CD14-positive monocyte (primary cell): ENCODE results near the gene SPATA16. TPM values are rescaled to one million over a fixed set of nuclear protein-coding genes. Genes with fewer than 3 reads are reported as not detected.

Source experiments
- DNase-seq, 3 donors: peaks; one replicate each; pipeline ENCODE4 v3.0.0-alpha.2; 2011 to 2022
- H2AFZ ChIP-seq: 2 replicates; pipeline ENCODE4 v1.6.0; 2012; ENCODE audit warnings: mild to moderate bottlenecking, low read depth, low read length, inconsistent platforms; ENCODE audit not compliant: insufficient read depth, poor library complexity, severe bottlenecking
- H3K27ac ChIP-seq, 2 donors: 1 replicate in 1 of 2; 2 replicates in 1 of 2; pipeline ENCODE4 v1.5.1; 2012 to 2013; ENCODE audit warnings: low read length in 2 of 2, control low read depth in 1 of 2, inconsistent platforms in 1 of 2, low read depth in 1 of 2, mild to moderate bottlenecking in 1 of 2
- H3K27me3 ChIP-seq, 2 donors: one replicate each; pipeline versions ENCODE4 v1.6.0 to v1.6.1; 2011 to 2013; ENCODE audit warnings: low read length in 2 of 2; ENCODE audit not compliant: control insufficient read depth in 2 of 2, insufficient read depth in 2 of 2
- H3K36me3 ChIP-seq, 2 donors: replicated peaks in 1 of 2; 1 replicate in 1 of 2; 2 replicates in 1 of 2; pipeline versions ENCODE4 v1.5.1 to v1.6.1; 2012 to 2013; ENCODE audit warnings: low read length in 2 of 2, control low read depth in 1 of 2, inconsistent platforms in 1 of 2, mild to moderate bottlenecking in 1 of 2; ENCODE audit not compliant: insufficient read depth in 2 of 2, control insufficient read depth in 1 of 2
- H3K4me1 ChIP-seq, 2 donors: 1 replicate in 1 of 2; 2 replicates in 1 of 2; pipeline versions ENCODE4 v1.5.1 to v1.6.1; 2012 to 2013; ENCODE audit warnings: low read length in 2 of 2, control low read depth in 1 of 2, inconsistent platforms in 1 of 2, mild to moderate bottlenecking in 1 of 2, moderate library complexity in 1 of 2; ENCODE audit not compliant: insufficient read depth in 2 of 2, control insufficient read depth in 1 of 2
- H3K4me2 ChIP-seq: replicated peaks from 2 replicates; pipeline ENCODE3; 2012; ENCODE audit warnings: low read length, moderate library complexity, mild to moderate bottlenecking; ENCODE audit not compliant: poor library complexity, severe bottlenecking; ENCODE audit errors: extremely low read depth
- H3K4me3 ChIP-seq, 3 experiments: fragments of 200-600 bp in 1 of 3; sonication (generic) in 1 of 3; replicated peaks in 1 of 3; 1 replicate in 2 of 3; 2 replicates in 1 of 3; pipeline ENCODE4 v1.5.1; 2011 to 2013; ENCODE audit warnings: low read length in 3 of 3, mild to moderate bottlenecking in 3 of 3, control low read depth in 2 of 3, low read depth in 2 of 3, inconsistent platforms in 1 of 3, moderate library complexity in 1 of 3
- H3K79me2 ChIP-seq: 2 replicates; pipeline ENCODE4 v1.6.0; 2012; ENCODE audit warnings: mild to moderate bottlenecking, control low read depth, inconsistent platforms, low read length, moderate library complexity; ENCODE audit not compliant: insufficient read depth
- H3K9ac ChIP-seq: 2 replicates; pipeline ENCODE4 v1.6.0; 2017; ENCODE audit warnings: low read length, mild to moderate bottlenecking; ENCODE audit not compliant: insufficient read depth, poor library complexity, severe bottlenecking
- H3K9me3 ChIP-seq, 2 donors: replicated peaks in 1 of 2; 1 replicate in 1 of 2; 2 replicates in 1 of 2; pipeline versions ENCODE4 v1.5.1 to v1.6.1; 2012 to 2013; ENCODE audit warnings: low read length in 2 of 2, control low read depth in 1 of 2; ENCODE audit not compliant: control insufficient read depth in 1 of 2, insufficient read depth in 1 of 2
- H4K20me1 ChIP-seq: 2 replicates; pipeline ENCODE4 v1.6.0; 2012; ENCODE audit warnings: mild to moderate bottlenecking, low read length, control low read depth, moderate library complexity; ENCODE audit not compliant: insufficient read depth
- H3K27ac Mint-ChIP-seq, 7 donors: one replicate each; pipeline ENCODE4 v1.8.0; 2020; ENCODE audit warnings: mild to moderate bottlenecking in 7 of 7, mixed read lengths in 7 of 7, moderate library complexity in 6 of 7, inconsistent platforms in 2 of 7
- H3K27me3 Mint-ChIP-seq, 3 donors: one replicate each; pipeline ENCODE4 v1.8.0; 2021 to 2022; ENCODE audit warnings: low read depth in 3 of 3, mild to moderate bottlenecking in 3 of 3, mixed read lengths in 3 of 3, moderate library complexity in 3 of 3, inconsistent platforms in 1 of 3
- H3K36me3 Mint-ChIP-seq, 2 donors: one replicate each; pipeline ENCODE4 v1.8.0; 2020; ENCODE audit warnings: mixed read lengths in 2 of 2, inconsistent platforms in 1 of 2, mild to moderate bottlenecking in 1 of 2
- H3K4me1 Mint-ChIP-seq: one replicate; pipeline ENCODE4 v1.8.0; 2020; ENCODE audit warnings: mild to moderate bottlenecking, mixed read lengths
- H3K4me3 Mint-ChIP-seq, 2 donors: one replicate each; pipeline ENCODE4 v1.8.0; 2020; ENCODE audit warnings: mild to moderate bottlenecking in 2 of 2, mixed read lengths in 2 of 2, moderate library complexity in 1 of 2
- H3K9me3 Mint-ChIP-seq, 7 donors: one replicate each; pipeline ENCODE4 v1.8.0; 2020 to 2022; ENCODE audit warnings: mixed read lengths in 7 of 7, mild to moderate bottlenecking in 6 of 7, moderate library complexity in 6 of 7, inconsistent platforms in 2 of 7
- CTCF ChIP-seq: fragments of 200-600 bp; IDR thresholded peaks from one replicate; pipeline ENCODE4 v1.8.0; 2022; ENCODE audit warnings: antibody characterized with exemption, mild to moderate bottlenecking
- WGBS: methylation state at CpG from one replicate; pipeline ENCODE4 v1.1.5; 2013; ENCODE audit warnings: missing lambda C conversion rate; ENCODE audit not compliant: insufficient coverage; 5-methylcytosine and 5-hydroxymethylcytosine counted together
- intact Hi-C, 2 donors: fragments of 100-400 bp; cut with micrococcal nuclease; formaldehyde crosslinking; loops; one replicate each; pipeline versions ENCODE4 v1.15.0 to v1.15.1; 2023
- polyA plus RNA-seq, 3 donors: library from polyadenylated mRNA; depleted of rRNA in 1 of 3; unstranded in 2 of 3; stranded (reverse) in 1 of 3; fragments of 300-500 nt in 2 of 3; fragments of >200 nt in 1 of 3; fragmentation: Illumina TruSeq in 2 of 3; gene quantifications; 1 replicate in 2 of 3; 2 replicates in 1 of 3; pipeline ENCODE4 v1.2.3, GENCODE V29; 2012 to 2021

The SPATA16 gene
- polyA plus RNA-seq, 3 donors: not detected

- Histone ChIP-seq H3K79me2 (no peaks in the 10 kb centered on the region), H3K4me1 (no peaks in the 10 kb centered on the region), H2AFZ (no peak overlapping the region), H3K27me3 (no peaks in the 10 kb centered on the region), H3K27ac (no peak overlapping the region), H4K20me1 (no peaks in the 10 kb centered on the region), H3K36me3 (no peaks in the 10 kb centered on the region), H3K9ac (no peak overlapping the region), H3K4me2 (no peak overlapping the region), H3K4me3 (no peak overlapping the region), H3K9me3 (no peaks in the 10 kb centered on the region)
- WGBS: no CpG with 5 or more reads among the region's 1 CpG
- no peak for DNase-seq
- no peak for TF ChIP-seq CTCF
- intact Hi-C loops: no loop called here
- Mint-ChIP-seq H3K4me1 (no peaks in the 10 kb centered on the region), H3K27me3 (peaks cover 0 to 2% (median 0%) of the 10 kb centered on the region in 3 donors), H3K36me3 (no peaks in the 10 kb centered on the region), H3K27ac (no peak overlapping the region), H3K9me3 (peaks cover 0 to 3% (median 0%) of the 10 kb centered on the region in 7 donors), H3K4me3 (no peak overlapping the region)
Observed at GRCh38 chr3:172915911-172916514, 225.0 kb downstream of the SPATA16 start.

GRCh38 chr3:172914854-172915253 lies 226.2 kb downstream of the SPATA16 start:
- H2AFZ ChIP-seq: no peak overlapping the region
- no CpG with 5 or more reads among the region's 1 CpG for WGBS
- TF ChIP-seq CTCF: no peak
- no peaks in the 10 kb centered on the region for H3K36me3 ChIP-seq
- H3K4me1 ChIP-seq: no peaks in the 10 kb centered on the region
- Mint-ChIP-seq H3K4me1 (no peaks in the 10 kb centered on the region), H3K27ac (no peak overlapping the region), H3K27me3 (peaks cover 0 to 2% (median 0%) of the 10 kb centered on the region in 3 donors), H3K9me3 (peaks cover 0 to 4% (median 2%) of the 10 kb centered on the region in 7 donors), H3K4me3 (no peak overlapping the region), H3K36me3 (no peaks in the 10 kb centered on the region)
- no peak overlapping the region for H3K27ac ChIP-seq
- H3K9me3 ChIP-seq: no peaks in the 10 kb centered on the region
- no peak overlapping the region for H3K4me3 ChIP-seq
- intact Hi-C loops: no loop called here
- DNase-seq: no peak
- H4K20me1 ChIP-seq: no peaks in the 10 kb centered on the region
- H3K9ac ChIP-seq: no peak overlapping the region
- no peaks in the 10 kb centered on the region for H3K27me3 ChIP-seq
- H3K4me2 ChIP-seq: no peak overlapping the region
- no peaks in the 10 kb centered on the region for H3K79me2 ChIP-seq
